NCI-H1694 (cell line): Measurements from ENCODE around the gene GGT6.

ENCODE experiments used
- DNase-seq: peaks from one replicate; lab custom pipeline; 2025; lab: John Stamatoyannopoulos, UW

The GGT6 gene

DNA sequence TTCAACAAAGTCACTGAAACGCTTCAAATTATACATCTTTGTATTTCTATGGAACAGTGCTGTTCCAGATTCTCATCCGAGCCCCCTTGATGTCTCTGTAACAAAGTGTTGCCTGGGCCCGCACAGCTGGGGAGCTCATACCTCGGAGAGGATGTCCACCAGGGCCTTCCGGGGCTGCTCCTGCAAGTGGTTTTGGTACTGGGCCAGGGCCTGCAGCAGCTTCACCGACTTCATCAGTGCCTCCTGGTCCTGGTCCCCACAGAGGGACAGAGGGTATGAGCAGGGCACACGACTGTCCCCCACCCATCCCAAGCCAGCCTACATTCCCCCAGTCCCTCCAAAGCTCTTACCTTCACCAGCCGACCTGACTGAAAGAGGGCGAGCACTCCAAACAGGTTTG is 6.7 kb downstream of the GGT6 start:
- DNase-seq: no peak

DNA sequence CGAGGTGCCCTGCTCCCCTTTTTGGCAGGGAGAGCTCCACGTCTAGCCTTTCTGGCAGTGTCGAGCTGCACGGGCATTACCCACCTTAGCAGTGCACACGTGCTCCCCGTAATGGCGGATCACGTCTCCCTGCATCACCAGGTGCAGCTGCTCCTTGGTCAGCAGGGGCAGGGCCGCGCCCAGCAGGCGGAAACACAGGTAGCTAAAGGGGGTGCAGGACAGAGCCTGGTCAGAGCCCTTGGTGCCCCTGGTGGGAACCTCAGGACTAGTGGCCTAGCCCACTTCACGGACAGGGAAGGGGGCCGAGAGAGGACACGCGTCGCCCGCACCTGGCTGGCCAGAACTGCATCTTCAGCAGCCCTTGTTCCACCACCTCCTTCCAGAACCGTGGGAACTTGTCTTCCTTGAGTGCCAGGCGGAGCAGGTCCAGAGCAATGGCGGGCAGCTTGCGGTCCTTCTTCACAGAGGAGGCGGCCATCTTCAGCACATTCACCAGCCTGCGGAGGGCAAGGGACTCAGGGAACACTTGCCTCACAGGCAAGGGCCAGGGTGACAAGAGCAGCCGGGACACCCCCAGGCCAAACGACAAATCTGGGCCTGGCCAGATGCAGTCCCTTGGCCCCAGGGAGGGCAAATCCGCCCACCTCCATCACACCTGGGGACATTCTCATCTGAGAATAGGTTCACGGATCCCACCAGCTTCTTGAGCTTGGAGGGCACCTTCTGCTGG is 8.4 kb downstream of the GGT6 start:
- DNase-seq: no peak

GRCh38 chr17:4551141-4551540 is 9.2 kb downstream of the GGT6 start:
- DNase-seq: no peak

DNA sequence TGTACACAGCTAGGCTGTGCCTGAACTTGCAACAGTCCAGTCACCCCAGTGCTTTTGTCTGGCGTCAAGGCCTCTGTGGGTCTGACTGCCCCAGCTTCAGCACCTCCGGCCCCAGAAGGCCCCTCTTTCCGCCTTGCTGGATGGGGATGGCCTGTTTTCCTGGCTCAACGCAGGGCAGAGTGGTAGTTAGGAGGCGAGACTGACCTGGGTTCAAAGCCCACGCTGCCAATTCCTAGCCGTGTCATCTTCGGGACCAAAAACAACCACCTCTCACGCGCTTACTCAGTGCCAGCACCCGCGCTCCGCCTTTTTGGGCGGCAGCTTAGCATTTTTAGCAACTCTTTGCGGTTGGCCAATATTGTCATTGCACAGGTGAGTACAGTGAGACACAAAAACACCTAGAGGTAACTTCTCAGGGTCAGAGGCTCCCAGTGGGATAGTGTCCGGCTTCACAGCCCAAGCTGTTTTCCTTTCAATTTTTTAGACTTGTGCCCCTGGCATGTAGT is 9.8 kb downstream of the GGT6 start:
- DNase-seq: no peak

GRCh38 chr17:4549781-4550533 is 10.4 kb downstream of the GGT6 start:
- DNase-seq: no peak

DNA sequence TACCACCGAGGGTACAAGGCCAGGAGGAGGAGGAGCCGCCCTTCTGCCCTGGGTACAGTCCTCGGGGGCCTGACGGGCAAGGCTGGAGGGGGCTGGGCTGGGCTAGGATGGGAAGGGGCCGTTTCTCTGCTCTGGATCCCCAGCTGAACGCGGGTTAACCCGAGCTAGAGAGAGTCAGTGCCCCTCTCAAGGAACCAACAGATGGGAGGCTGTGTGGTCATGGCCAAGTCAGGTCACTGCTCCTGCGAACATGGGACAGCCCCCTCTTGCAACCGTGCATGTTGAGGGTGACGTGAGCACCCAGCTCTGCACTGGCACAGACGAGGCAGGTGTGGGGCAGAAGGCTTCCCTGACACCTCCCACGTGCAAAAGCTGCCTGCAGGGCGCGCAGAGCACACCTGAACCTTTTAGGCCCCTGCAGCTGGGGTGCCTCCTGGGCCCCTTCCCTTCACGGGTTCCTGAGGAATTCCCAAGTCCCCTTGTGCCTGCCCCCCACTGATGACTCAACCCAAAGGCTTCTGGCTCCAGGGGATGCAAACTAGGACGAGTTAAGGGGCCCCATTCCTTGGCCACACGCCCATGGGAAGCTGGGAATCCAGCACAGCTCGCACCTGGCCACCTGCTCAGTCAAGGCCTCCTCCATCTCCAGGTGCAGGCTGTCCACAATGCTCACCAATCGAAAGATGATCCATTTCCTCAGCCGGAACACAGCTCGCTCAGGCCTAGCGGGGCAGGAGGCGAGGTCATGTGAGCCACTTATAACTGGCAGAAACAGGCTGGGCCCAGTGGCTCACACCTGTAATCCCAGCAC is 11.5 kb downstream of the GGT6 start:
- DNase-seq: no peak

DNA sequence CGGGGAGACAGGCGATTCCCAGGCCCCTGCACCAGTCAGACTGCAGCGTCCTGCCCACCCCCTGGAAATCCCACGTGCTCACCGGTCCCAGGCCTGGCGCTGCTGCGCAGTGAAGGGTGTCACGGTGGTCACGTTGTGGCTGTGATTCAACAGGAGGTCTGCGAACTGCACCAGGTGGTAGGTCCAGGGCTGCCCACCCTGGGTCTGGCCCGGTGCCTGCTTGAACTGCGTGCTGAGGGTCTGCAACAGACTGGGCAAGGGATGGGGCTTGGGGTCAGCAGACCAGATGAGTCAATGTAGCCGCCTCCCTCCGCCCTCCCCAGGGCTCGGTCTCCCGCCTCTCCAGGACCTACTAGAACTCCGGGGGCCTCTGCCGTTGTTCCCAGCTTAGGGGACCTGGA is 12.3 kb downstream of the GGT6 start:
- DNase-seq: no peak

DNA sequence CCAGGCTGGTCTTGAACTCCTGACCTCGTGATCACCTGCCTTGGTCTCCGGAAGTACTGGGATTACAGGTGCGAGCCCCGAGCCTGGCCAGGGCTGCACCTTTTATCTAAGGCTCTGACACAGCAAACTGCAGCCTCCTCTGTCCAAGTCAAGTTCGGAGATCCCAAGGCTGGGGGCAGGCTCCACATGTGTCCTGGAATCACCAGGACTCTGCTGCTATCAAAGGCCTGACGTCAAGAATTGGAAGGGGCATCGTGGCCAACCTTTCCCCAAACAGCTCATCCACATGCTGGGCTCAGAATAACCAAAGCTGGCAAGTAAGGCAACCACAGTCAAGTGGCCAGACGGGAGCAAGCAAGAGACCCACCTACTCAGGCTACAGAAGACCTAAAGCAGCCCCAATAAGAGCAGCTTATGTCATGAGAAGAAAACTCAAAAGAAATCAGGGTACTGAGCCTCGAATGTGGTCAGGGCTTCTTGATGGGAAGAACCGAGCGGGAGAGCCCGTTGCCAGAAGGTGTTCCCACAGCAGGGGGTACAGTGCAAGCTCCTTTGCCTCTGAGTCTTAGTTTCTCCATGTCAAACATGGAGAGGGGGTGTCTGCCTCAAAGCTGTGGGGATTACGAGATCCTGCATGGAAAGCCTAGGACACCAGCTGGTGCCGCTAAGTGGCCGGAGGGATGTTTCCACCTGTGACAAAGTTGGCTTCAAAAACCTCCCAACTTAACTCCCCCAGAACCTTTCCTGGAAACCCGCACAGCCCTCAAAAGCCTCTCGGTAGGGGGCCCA is 13.1 kb downstream of the GGT6 start:
- no peak for DNase-seq

GRCh38 chr17:4545217-4545951 is 15.0 kb downstream of the GGT6 start:
- no peak for DNase-seq

DNA sequence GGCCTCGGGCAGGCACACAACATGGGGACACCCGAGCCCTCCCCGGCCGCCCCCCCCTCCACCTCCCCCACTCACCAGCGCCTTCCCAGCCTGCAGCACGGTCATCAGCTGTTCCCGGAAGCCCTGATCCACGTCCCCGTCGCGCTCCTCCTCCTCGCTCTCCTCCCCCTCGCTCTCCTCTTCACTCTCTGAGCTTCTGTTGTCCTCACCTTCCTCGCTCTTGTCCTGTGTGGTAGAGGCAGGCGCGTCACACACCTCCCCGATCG is 15.5 kb downstream of the GGT6 start:
- DNase-seq: no peak

GRCh38 chr17:4544135-4544950 is 16.0 kb downstream of the GGT6 start:
- DNase-seq: no peak

DNA sequence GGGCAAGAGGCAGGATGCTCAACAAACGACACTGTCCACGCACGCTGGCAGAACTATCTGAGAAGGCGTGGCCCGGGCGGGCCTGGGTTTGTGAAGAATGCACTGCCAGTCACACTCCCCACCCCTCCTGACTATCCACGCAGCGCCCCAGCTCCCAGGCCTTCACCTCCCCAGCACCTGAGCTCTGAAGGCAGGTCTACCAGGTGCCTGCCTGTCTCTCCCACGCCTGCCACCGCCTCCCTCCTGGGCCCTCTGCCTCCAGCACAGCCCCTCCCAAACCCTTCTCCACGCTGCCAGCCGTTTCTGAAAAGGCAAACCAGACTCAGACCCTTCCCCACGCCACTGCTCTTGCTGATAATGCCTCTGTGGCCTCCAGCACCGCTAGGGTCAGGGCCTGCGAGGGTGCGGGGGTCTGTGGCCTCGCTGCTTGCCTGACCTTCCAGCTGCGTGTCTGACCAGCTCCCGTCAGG is 16.8 kb downstream of the GGT6 start:
- no peak for DNase-seq

DNA sequence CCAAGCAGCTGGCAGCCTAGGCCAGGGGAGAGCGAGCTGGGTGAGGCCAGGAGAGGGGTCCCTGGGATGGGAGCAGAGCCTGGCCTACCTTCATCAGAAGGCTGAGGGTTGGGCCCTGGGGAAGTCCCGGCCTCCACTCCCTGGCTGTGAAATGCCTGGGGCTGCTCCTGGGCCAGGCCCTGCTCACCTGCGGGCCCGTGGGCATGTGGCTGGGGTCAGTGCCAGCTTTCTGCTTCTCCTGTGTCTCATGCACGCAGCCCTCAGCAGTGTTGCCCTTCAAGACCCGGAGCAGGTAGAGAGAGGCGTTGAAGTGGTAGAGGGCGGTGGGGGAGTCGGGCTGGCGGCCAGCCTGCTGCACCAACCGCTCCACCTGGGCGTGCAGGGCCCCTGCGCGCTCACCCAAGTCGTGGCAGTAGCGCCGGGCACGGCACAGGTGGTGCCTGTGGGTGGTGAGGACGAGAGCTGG is 17.6 kb downstream of the GGT6 start:
- no peak for DNase-seq

- DNase-seq: no peak
Measured at GRCh38 chr17:4542003-4542725, 18.2 kb downstream of the GGT6 start.

DNA sequence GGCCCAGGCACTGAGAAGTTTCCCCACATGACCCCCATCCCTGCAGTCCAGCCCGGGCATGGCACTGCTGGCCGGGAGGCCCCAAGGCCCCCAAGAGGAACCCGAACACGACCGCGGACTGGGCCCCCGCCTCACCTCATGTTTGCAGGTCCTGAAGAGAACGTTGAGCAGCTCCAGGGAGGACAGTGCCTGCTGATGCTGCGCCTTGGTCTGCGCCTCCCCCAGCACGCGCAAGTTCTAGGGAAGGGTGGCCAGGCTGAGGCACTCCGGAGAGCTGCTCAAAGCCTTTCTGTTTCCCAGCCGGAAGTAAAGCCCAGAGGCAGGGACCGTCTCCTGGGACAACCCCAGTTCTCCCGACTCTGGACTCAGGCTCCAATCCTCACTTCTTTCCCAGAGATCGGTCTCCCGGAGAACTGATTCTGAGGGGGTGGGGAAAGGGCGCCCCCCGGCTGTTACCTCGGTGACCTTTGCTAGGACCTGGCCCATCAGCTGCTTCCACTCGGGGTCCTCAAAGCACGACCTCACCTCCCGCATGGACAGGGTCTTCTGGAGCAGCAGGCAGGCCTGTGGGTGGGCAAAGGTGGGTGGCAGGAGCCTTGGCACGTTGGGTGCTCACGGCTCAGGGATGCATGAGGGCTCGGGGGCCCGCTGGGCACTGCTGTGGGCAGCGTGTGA is 18.9 kb downstream of the GGT6 start:
- no peak for DNase-seq

DNA sequence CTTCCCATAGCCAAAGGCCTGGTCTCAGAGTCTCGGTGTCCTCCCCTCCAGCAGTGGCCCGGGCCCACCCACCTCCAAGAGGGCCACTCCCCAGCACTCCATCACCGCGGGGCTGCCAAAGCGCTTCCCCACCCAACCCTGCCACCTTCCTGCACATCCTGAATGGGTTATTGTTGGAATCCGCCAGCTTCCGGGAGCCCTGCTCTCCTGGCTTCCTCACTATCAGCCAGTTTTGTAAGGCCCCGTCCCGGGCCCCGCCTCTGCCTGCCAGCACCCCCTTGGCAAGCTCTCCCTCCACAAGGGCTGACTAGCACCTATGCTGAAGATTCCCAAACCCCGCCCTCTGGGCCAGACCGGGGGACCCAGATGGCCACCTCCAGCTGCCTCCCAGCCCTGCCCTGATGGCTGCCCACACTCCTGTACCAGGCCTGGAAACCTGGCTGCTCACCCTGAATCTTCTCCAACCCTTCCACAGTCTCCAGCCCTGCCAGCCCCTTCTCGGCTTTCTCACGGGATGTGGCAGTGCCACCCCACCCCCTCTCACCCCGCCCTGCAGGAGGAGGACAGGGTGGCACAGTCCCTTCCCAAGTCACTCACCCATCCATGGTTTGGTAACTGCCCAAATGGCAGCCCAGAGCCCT is 19.6 kb downstream of the GGT6 start:
- no peak for DNase-seq

GRCh38 chr17:4540224-4540651 is 20.1 kb downstream of the GGT6 start:
- DNase-seq: no peak

- DNase-seq: no peak
Measured at GRCh38 chr17:4539576-4540223, 20.7 kb downstream of the GGT6 start.
